GM18858 (cell line): ENCODE data around the gene SH3BGR.
A peak's percentile ranks its signal among the peaks of the same experiment; 100 is the strongest.
"Not testable (repeated sequence)": the region's sequence is repeated elsewhere in the genome, so short reads cannot be mapped to it uniquely, and the experiment has no call there.

Source experiments
- ATAC-seq: cut with Tn5 transposase; IDR thresholded peaks from one replicate; pipeline ENCODE4 v1.9.1; 2021; ENCODE audit not compliant: unreplicated experiment

Gene SH3BGR

GRCh38 chr21:39451332-39452206 lies at the start of gene SH3BGR:
Gene SH3BGR, plus strand, starts transcription at chr21:39451970. Its CDS starts 127 bp downstream, at chr21:39452097.
- ATAC-seq, result no peak

DNA sequence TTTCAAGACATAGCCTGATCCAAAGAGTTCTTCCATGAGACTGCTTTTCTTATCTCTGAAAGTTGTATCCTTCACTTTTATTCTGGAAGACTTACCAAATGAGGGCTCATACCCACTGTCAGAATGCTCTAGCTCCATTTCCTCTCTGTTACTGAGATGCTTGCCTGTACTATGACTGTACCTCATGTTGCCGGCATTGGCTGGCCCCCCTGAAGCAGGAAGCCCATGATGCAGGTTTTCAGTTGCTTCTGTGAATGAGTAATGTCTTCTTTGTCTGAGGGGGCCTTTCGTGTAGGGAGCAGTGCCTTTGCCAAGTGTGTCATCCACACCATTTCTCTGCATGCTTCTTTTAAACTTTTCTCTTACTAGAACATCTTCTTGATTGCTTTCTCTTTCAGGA lies 45.7 kb upstream of the SH3BGR start:
- no peak for ATAC-seq

- ATAC-seq, result not testable (repeated sequence)
These were observed 32.6 kb upstream of the SH3BGR start for GRCh38 chr21:39419204-39419603.

DNA sequence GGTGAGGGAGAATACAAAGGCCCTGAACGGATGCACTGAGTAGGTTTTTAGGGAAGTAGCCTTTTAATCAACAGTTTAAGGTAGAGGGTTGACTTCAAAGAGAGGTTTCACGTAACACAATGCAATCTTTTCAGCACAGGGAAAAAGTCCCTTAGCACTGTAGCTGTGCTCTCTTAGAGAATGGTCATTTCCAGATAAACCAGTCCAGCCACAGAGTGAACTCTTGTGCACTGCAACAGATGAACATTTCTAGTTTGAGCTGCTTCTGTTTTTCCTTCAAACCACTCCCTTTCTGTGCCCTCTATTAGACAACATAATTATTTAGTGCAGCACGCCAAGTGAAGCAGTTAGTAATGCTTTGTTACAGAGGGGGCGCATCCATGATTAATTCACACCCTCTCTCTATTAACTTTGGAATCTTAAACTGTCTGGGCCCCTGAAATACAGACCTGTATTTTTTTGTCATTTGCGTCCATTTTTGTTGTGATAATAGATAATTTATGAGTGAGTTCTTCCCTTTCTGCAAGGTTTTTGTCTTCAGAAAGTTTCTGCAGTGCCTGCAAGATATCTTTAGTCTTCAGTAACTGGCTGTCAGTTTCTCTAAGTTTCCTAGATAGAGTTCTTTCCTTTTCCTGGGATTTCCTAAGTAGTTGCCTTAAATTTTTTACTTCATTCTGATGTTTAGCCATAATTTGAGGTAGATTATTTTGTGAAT lies 29.1 kb upstream of the SH3BGR start:
- ATAC-seq, result no peak

GRCh38 chr21:39429445-39429844 lies 22.3 kb upstream of the SH3BGR start:
- ATAC-seq, result no peak

- no peak for ATAC-seq
These were observed 21.8 kb upstream of the SH3BGR start for GRCh38 chr21:39430016-39430415.

GRCh38 chr21:39430457-39430856 lies 21.3 kb upstream of the SH3BGR start:
- no peak for ATAC-seq

- ATAC-seq, result no peak
These were observed 20.8 kb upstream of the SH3BGR start for GRCh38 chr21:39430954-39431353.

DNA sequence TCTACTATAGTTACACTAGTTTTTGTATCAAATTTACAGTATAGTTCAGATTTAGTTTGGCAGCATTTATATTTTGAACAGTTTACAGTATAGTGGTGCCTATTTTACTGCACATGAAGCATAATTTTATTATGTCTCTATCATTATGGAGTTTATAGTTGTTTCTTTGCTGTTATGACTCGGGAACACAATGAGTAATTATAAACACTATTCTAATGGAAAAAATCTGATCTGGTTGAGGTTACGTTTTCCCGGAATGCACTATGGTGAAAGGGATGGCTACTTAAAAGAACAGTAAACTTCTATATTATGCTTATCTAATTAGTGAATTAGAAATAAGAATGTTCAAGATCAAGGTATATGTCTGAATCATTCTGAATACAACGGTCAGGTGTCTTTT lies 16.8 kb upstream of the SH3BGR start:
- no peak for ATAC-seq

DNA sequence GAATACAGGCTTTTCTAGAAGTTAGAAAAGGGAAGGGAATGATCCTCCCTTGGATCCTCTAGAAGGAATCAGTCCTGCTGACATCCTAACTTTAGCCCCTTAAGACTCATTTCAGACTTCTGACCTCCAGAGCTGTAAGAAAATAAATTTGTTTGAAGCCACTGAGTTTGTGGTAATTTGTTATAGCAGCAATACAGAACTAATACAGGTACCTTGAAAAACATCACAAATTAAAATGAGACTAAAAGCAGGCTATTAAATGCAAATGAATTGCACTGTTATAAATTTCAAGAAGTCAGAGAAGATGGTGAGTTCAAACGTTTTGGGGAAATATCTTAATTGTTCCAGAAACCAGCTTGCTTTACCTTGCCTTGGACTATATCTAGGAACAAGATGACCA lies 12.5 kb upstream of the SH3BGR start:
- ATAC-seq, result no peak

GRCh38 chr21:39441502-39442475 lies 10.0 kb upstream of the SH3BGR start:
- peak; percentile 40 for ATAC-seq

DNA sequence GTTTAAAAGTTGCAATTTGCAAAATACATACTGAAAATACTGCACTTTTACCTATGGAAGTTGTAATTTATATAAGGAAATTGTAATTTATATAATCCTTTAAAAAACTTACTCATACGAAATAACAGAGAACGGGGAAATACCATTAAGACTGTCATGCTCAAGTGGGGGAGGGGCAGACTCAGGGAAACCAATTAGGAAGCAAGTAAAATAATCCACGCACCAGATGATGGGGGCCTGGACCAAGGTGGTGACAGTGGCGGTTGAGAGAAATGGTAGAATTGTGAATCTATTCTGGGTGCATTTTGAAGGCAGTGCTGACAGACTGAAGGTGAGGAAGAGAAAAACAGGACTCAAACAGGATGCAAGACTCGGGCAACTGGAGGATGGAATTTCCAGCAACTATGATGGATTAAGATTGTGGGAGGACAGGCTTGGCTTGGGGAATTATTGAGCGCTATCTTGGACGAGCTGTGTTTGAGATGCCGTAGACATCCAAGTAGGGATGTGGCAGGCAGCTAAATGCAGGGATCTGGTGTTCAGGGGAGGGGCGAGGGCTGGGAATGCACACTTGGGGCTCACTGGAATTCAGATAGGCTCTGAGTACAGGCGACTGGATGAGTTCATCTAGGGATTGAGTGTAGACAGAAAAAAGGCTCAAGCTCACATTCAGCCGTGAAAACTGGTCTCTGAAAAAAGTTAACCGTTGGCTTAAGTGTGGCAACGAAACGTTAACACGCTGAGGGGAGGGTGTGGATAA lies 7.2 kb upstream of the SH3BGR start:
- ATAC-seq, result no peak

- ATAC-seq, result peak; percentile 78
These were observed 6.2 kb upstream of the SH3BGR start, which contains the start of gene LCA5L for GRCh38 chr21:39445321-39446269. Gene LCA5L, minus strand, starts transcription at chr21:39445778. Its CDS starts 17,285 bp downstream, at chr21:39428493.

- ATAC-seq, result no peak
These were observed 4.5 kb upstream of the SH3BGR start for GRCh38 chr21:39447264-39447663.

DNA sequence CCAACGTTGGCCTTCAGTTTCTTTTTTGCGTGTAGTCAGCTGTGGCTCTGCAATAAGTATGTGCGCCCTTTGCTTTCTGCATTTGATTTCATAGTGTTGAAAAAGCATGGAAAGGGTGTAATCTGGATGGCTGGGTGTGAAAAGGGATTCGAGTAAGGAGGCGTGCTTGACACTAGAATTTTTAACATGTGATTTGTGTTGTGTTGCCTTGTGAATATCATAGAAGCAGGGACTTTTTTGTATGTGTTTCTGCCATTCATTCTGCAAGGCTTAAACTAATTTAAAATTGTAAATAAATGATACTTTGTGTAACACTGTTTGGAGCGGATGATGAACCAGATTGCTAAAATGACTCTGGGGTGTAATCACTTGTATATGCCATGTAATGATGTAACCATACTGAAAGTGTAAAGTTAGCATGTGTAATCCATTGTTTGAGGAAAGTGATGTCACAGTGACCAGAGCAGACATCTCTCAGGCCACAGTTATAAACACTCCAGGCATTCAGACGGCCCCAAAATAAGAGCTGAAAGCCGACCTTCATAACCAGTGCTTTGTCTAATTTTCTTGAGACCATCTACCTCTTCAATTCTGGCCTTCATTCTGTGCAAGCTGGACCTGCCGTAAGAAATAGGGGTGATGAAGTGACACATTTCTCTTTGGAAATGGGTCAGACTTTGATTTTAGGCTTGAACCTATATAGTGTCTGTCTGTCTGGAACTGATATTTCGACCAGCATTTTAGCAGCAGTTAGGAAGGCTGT lies 618 bp downstream of the SH3BGR start:
- no peak for ATAC-seq

DNA sequence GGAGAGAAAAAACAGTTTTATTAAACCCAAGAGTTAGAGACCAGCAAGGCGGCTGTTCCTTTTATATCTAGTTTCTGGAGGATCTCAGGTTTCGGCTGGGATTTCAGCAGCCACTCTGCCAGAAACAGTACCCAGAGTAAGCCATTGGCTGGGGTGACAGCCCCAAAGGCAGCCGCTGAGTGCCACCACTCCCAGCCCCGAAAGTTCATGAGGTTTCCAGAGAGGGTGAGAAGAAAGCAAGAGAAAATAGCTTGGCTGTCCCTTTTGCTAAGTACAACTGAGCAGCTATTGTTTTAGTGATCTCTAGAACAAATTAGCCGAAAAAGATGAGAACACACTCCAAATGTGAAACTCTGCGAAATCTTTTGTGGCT lies 1.2 kb downstream of the SH3BGR start:
- no peak for ATAC-seq

GRCh38 chr21:39453571-39454179 lies 1.9 kb downstream of the SH3BGR start:
- ATAC-seq, result no peak
